GM19193 (cell line): Measurements from ENCODE around the gene CFAP74.

Source experiments
- POLR2A ChIP-seq: IDR thresholded peaks from 4 replicates; pipeline ENCODE4 v1.6.1; 2011; ENCODE audit not compliant: insufficient read depth, insufficient read length; ENCODE audit errors: extremely low read depth

The CFAP74 gene

GRCh38 chr1:1928231-1929101, 75.1 kb downstream of the CFAP74 start:
- TF ChIP-seq POLR2A = no peak

- no peak for TF ChIP-seq POLR2A
These were observed 75.8 kb downstream of the CFAP74 start for GRCh38 chr1:1927751-1928150.

GRCh38 chr1:1926886-1927660, 76.5 kb downstream of the CFAP74 start:
- no peak for TF ChIP-seq POLR2A

GRCh38 chr1:1926346-1926811, 77.2 kb downstream of the CFAP74 start:
- no peak for TF ChIP-seq POLR2A

- no peak for TF ChIP-seq POLR2A
These were observed 77.9 kb downstream of the CFAP74 start for GRCh38 chr1:1925437-1926345.

- TF ChIP-seq POLR2A = no peak
These were observed 78.7 kb downstream of the CFAP74 start for GRCh38 chr1:1924849-1925248.

GRCh38 chr1:1924386-1924785, 79.2 kb downstream of the CFAP74 start:
- no peak for TF ChIP-seq POLR2A

GRCh38 chr1:1922956-1923833, 80.4 kb downstream of the CFAP74 start:
- TF ChIP-seq POLR2A = no peak

- no peak for TF ChIP-seq POLR2A
These were observed 81.0 kb downstream of the CFAP74 start for GRCh38 chr1:1922702-1922955.

- TF ChIP-seq POLR2A = no peak
These were observed 81.5 kb downstream of the CFAP74 start for GRCh38 chr1:1921901-1922701.

- no peak for TF ChIP-seq POLR2A
These were observed 82.1 kb downstream of the CFAP74 start for GRCh38 chr1:1921459-1921862.

- no peak for TF ChIP-seq POLR2A
These were observed 82.8 kb downstream of the CFAP74 start for GRCh38 chr1:1920608-1921458.

- no peak for TF ChIP-seq POLR2A
These were observed 83.5 kb downstream of the CFAP74 start for GRCh38 chr1:1920057-1920607.
